ENCODE results near the gene VWA3B. TPM values are rescaled to one million over a fixed set of nuclear protein-coding genes. Genes with fewer than 3 reads are reported as not detected.
"Not testable (repeated sequence)": the region's sequence is repeated elsewhere in the genome, so short reads cannot be mapped to it uniquely, and the experiment has no call there.

The VWA3B gene
- total RNA-seq, 1 donor from 2014 or later = not detected

DNA sequence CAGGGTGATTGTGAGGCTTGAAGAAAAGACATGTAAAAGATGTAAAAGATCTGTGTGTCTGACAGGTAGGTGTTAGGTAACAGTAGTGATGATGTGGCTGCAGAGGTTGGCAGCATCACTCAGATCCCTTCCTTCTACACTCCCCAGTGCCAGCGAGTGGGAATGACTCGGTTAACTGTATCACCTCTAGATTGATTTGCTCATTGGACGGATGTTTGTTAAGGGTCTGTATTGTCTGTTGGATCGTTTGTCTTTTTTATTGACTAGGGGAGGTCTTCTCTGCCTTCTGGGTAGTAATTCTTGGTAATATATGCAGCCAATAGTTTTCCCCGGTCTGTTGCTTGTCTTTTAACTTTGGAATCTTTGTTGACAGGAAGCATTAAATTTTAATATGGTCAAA is 214.5 kb downstream of the VWA3B start:
- Histone ChIP-seq H3K27me3 (ENCODE audit: insufficient read depth, low read length) (peaks cover 2% of the 10 kb centered on the region), H3K27ac (ENCODE audit: low read depth, low read length) (no peak overlapping the region), H4K20me1 (ENCODE audit: insufficient read depth, low read length) (no peaks in the 10 kb centered on the region), H3K4me1 (ENCODE audit: insufficient read depth, low read length) (no peaks in the 10 kb centered on the region), H3K36me3 (ENCODE audit: insufficient read depth, low read length) (no peaks in the 10 kb centered on the region), H3K4me2 (ENCODE audit: low read length) (no peak overlapping the region), H2AFZ (ENCODE audit: low read depth, low read length) (no peak overlapping the region), H3K9ac (ENCODE audit: low read length) (no peak overlapping the region), H3K79me2 (ENCODE audit: insufficient read depth, low read length) (no peaks in the 10 kb centered on the region), H3K9me3 (ENCODE audit: insufficient read depth, low read depth, low read length) (no peaks in the 10 kb centered on the region), H3K4me3 (ENCODE audit: insufficient read depth, low read depth, low read length) (no peak overlapping the region)
- peaks cover 58% of the 10 kb centered on the region for H3K27me3 Mint-ChIP-seq (ENCODE audit: low read depth, unreplicated experiment)
- no peak for FAIRE-seq
- peaks cover 7% of the 10 kb centered on the region for H3K9me3 Mint-ChIP-seq (ENCODE audit: unreplicated experiment)
- peaks cover 4% of the 10 kb centered on the region for H3K36me3 Mint-ChIP-seq (ENCODE audit: low read depth, unreplicated experiment)
- TF ChIP-seq, protein P1, sequence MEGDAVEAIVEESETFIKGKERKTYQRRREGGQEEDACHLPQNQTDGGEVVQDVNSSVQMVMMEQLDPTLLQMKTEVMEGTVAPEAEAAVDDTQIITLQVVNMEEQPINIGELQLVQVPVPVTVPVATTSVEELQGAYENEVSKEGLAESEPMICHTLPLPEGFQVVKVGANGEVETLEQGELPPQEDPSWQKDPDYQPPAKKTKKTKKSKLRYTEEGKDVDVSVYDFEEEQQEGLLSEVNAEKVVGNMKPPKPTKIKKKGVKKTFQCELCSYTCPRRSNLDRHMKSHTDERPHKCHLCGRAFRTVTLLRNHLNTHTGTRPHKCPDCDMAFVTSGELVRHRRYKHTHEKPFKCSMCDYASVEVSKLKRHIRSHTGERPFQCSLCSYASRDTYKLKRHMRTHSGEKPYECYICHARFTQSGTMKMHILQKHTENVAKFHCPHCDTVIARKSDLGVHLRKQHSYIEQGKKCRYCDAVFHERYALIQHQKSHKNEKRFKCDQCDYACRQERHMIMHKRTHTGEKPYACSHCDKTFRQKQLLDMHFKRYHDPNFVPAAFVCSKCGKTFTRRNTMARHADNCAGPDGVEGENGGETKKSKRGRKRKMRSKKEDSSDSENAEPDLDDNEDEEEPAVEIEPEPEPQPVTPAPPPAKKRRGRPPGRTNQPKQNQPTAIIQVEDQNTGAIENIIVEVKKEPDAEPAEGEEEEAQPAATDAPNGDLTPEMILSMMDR (IDR thresholded peaks at IDR 0.05; ENCODE audit: insufficient read depth, low read depth, low read length) = no peak
- TF ChIP-seq EZH2 (IDR thresholded peaks at IDR 0.05; ENCODE audit: insufficient read depth, low read length) = no peak
- no peaks in the 10 kb centered on the region for H3K4me1 Mint-ChIP-seq (ENCODE audit: low read depth, unreplicated experiment)
- no peak for DNase-seq (ENCODE audit: low read depth)
- H3K4me3 Mint-ChIP-seq (ENCODE audit: unreplicated experiment) = no peak overlapping the region
- no peak overlapping the region for H3K27ac Mint-ChIP-seq (ENCODE audit: unreplicated experiment)

DNA sequence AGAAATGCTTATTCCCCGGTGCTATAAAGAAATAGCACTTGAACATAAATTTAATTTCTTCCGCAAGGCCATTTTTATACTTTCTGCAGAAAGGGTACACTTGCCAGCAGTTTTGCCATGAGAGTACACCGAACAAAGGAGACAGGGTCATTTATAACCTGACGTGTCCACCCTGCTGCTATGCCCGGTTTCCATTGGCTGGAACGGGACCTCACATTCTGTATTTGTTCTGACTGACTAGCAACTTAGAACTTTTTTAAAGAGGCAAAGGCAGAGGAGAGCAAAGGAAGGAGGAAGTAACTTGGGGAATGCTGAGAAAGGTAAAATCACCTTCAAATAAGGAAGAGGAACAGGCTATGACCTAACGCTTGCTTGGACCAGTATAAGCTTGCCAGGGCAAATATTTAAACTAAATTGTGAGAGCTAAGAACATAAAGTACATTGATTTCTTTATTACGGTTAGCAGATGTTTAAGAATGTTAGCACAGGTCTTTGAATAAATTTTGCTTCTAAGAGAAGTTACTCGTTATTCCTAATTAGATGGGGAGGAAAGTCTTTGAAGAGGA is 220.2 kb downstream of the VWA3B start:
- H3K27ac ChIP-seq (ENCODE audit: low read depth, low read length); H3K9ac ChIP-seq (ENCODE audit: low read length); H3K4me1 Mint-ChIP-seq (ENCODE audit: low read depth, unreplicated experiment); H3K27ac Mint-ChIP-seq (ENCODE audit: unreplicated experiment); H3K4me3 ChIP-seq (ENCODE audit: insufficient read depth, low read depth, low read length); H3K79me2 ChIP-seq (ENCODE audit: insufficient read depth, low read length); H3K36me3 Mint-ChIP-seq (ENCODE audit: low read depth, unreplicated experiment); H3K36me3 ChIP-seq (ENCODE audit: insufficient read depth, low read length); DNase-seq (ENCODE audit: low read depth); H3K4me1 ChIP-seq (ENCODE audit: insufficient read depth, low read length); FAIRE-seq; H4K20me1 ChIP-seq (ENCODE audit: insufficient read depth, low read length); H3K9me3 Mint-ChIP-seq (ENCODE audit: unreplicated experiment); H3K27me3 ChIP-seq (ENCODE audit: insufficient read depth, low read length); H3K4me3 Mint-ChIP-seq (ENCODE audit: unreplicated experiment); H2AFZ ChIP-seq (ENCODE audit: low read depth, low read length); H3K4me2 ChIP-seq (ENCODE audit: low read length); H3K9me3 ChIP-seq (ENCODE audit: insufficient read depth, low read depth, low read length): not testable (repeated sequence)
- H3K27me3 Mint-ChIP-seq (ENCODE audit: low read depth, unreplicated experiment) = peaks cover 53% of the 10 kb centered on the region

DNA sequence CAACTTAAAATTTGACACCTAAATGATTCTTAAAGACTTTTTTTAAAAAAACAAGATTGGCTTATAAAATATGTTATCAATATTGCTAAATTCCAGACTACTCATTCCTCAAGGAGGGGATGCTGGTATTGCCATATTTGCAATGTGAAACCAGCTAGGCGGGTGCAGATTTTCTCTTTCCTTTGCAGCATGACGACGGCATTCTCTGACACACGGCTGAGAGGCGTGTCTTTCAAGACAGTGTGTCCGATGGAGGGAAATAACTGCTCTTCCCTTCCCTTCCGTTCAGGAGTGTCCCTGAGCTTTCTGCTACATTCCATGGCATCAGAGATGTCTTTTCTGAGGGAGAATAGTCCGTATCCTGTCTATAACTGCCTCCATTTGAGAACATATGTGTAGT is 221.1 kb downstream of the VWA3B start:
- Mint-ChIP-seq H3K27ac (ENCODE audit: unreplicated experiment) (no peak overlapping the region), H3K27me3 (ENCODE audit: low read depth, unreplicated experiment) (peaks cover 49% of the 10 kb centered on the region), H3K4me3 (ENCODE audit: unreplicated experiment) (no peak overlapping the region), H3K9me3 (ENCODE audit: unreplicated experiment) (peaks cover 7% of the 10 kb centered on the region), H3K4me1 (ENCODE audit: low read depth, unreplicated experiment) (no peaks in the 10 kb centered on the region), H3K36me3 (ENCODE audit: low read depth, unreplicated experiment) (peaks cover 9% of the 10 kb centered on the region)
- no peaks in the 10 kb centered on the region for H3K27me3 ChIP-seq (ENCODE audit: insufficient read depth, low read length)
- no peak overlapping the region for H3K4me3 ChIP-seq (ENCODE audit: insufficient read depth, low read depth, low read length)
- no peak overlapping the region for H3K4me2 ChIP-seq (ENCODE audit: low read length)
- no peak for TF ChIP-seq EZH2 (IDR thresholded peaks at IDR 0.05; ENCODE audit: insufficient read depth, low read length)
- TF ChIP-seq, protein P1 (IDR thresholded peaks at IDR 0.05; ENCODE audit: insufficient read depth, low read depth, low read length) = no peak
- no peaks in the 10 kb centered on the region for H3K9me3 ChIP-seq (ENCODE audit: insufficient read depth, low read depth, low read length)
- no peak overlapping the region for H3K27ac ChIP-seq (ENCODE audit: low read depth, low read length)
- FAIRE-seq = no peak
- H3K4me1 ChIP-seq (ENCODE audit: insufficient read depth, low read length) = no peaks in the 10 kb centered on the region
- H2AFZ ChIP-seq (ENCODE audit: low read depth, low read length) = no peak overlapping the region
- no peaks in the 10 kb centered on the region for H4K20me1 ChIP-seq (ENCODE audit: insufficient read depth, low read length)
- DNase-seq (ENCODE audit: low read depth) = no peak
- no peaks in the 10 kb centered on the region for H3K36me3 ChIP-seq (ENCODE audit: insufficient read depth, low read length)
- H3K9ac ChIP-seq (ENCODE audit: low read length) = no peak overlapping the region
- no peaks in the 10 kb centered on the region for H3K79me2 ChIP-seq (ENCODE audit: insufficient read depth, low read length)

Measured in astrocyte (in vitro differentiated cells and primary cell).